RWPE1 (cell line): ENCODE results near the gene DNHD1.

Source experiments
- CTCF ChIA-PET: fragments of 350-600 bp; sonication (Branson Sonifier 250); formaldehyde crosslinking; extraction: SDS; loops from one replicate; lab custom pipeline; 2021; lab: Yijun Ruan, JAX
- POLR2A ChIA-PET: fragments of 400-600 bp; formaldehyde crosslinking; extraction: SDS; loops from one replicate; lab custom pipeline; 2020; ENCODE audit warnings: antibody characterized with exemption; ENCODE audit not compliant: low non-redundant PET; lab: Yijun Ruan, JAX
- DNase-seq: peaks from one replicate; pipeline ENCODE4 v3.0.0; 2012; ENCODE audit warnings: low spot score
- H3K27ac ChIP-seq: fragments of 450-650 bp; 2 replicates; pipeline ENCODE4 v1.5.1; 2017
- CTCF ChIP-seq: fragments of 450-650 bp; conservative IDR thresholded peaks from 2 replicates; pipeline ENCODE4 v1.5.1; 2017; ENCODE audit warnings: low read depth, mild to moderate bottlenecking

Gene DNHD1

GRCh38 chr11:6456361-6457073 is 40.6 kb upstream of the DNHD1 start:
- POLR2A ChIA-PET: no interaction called here
- DNase-seq: no peak
- no peak overlapping the region for H3K27ac ChIP-seq
- CTCF ChIA-PET: interaction anchor here (0.6 to 1.2 kb wide), 2 partner anchors 77 to 95 kb away, joined by 3 to 4 read pairs; no protein-coding TSS in a partner anchor
- no peak for TF ChIP-seq CTCF

GRCh38 chr11:6457581-6458320 is 39.3 kb upstream of the DNHD1 start:
- no peak overlapping the region for H3K27ac ChIP-seq
- ChIA-PET CTCF (interaction anchor here (0.6 kb wide), 2 partner anchors 14 to 32 kb away, joined by 3 to 4 read pairs; no protein-coding TSS in a partner anchor), POLR2A (no interaction called here)
- DNase-seq: no peak
- TF ChIP-seq CTCF: no peak

DNA sequence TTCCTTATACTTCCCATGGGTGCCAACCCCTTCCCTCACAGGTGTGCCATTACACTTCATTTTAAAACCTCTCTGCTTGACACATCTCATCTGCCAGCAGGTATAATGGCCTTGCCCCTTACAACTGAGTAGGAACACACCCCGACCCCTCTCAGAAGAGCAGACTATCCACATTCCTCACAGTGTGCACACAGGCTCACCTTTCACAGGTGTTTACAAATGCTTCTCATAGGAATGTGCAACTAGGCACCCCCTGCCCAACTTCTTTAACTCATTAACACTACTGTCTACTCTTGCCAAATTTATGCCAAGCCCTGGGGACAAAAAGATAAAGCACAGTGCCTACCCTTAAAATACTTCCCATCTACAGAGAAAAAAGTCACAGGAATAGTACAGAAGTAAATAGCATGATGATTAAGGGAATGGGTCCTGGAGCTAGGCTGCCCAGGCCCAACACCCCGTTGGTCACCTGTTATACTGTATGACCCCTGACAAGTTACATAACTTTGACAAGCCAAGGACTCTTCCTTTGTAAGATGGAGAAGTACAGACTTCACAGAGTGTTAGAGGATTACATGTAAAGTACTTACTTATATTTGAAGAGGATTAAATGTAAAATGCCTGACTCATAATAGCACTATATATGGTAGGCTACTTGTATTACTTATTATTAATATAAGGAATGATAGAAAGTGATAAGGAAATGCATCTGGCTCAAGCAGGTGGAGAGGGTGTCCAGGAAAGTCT is 38.6 kb upstream of the DNHD1 start:
- DNase-seq: no peak
- ChIA-PET CTCF (interaction anchor here (0.6 kb wide), 1 partner anchor 49 kb away, joined by 3 read pairs; no protein-coding TSS in a partner anchor), POLR2A (no interaction called here)
- no peak overlapping the region for H3K27ac ChIP-seq
- TF ChIP-seq CTCF: no peak

- ChIA-PET CTCF (interaction anchor here (0.6 kb wide), 1 partner anchor 49 kb away, joined by 3 read pairs; no protein-coding TSS in a partner anchor), POLR2A (no interaction called here)
- no peak for TF ChIP-seq CTCF
- no peak overlapping the region for H3K27ac ChIP-seq
- no peak for DNase-seq
These were observed 38.0 kb upstream of the DNHD1 start for GRCh38 chr11:6459099-6459450.

GRCh38 chr11:6468712-6469495 is 28.2 kb upstream of the DNHD1 start:
- DNase-seq: peak; percentile 48
- H3K27ac ChIP-seq: peak overlapping the region; percentile 13; the same call in 1 of the 2 replicates
- ChIA-PET CTCF (interaction anchor here (1.5 kb wide), 1 partner anchor 63 kb away, joined by 5 read pairs; no protein-coding TSS in a partner anchor), POLR2A (no interaction called here)
- no peak for TF ChIP-seq CTCF
